COLO829 (cell line): Measurements from ENCODE around the gene NADK2.
A peak's percentile ranks its signal among the peaks of the same experiment; 100 is the strongest.

Experiments
- DNase-seq: peaks from one replicate; pipeline ENCODE4 v3.0.0; 2012; ENCODE audit warnings: low spot score

NADK2 gene

GRCh38 chr5:36162810-36163486 is 78.8 kb downstream of the NADK2 start:
- DNase-seq, result no peak

GRCh38 chr5:36161361-36161760 is 80.4 kb downstream of the NADK2 start:
- no peak for DNase-seq

DNA sequence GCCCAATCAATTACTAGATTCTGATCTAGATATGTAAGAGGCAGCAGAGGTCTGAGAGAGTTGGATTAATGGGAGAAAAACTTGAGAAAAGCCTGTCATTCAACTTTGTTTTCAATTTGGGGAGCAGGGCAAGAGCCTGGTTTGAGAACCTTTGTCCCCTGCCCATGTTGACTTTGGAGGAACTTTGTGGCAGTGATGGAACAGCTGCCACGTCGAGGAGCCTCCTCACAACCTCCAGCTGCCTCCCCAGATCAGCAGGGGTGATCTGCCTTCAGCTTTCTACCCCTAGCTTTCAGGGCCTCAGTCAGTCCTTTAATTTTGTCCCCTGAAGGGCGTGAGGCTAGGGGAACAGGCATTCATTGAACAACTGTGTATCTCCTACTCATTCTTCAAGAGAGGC is 81.1 kb downstream of the NADK2 start:
- DNase-seq, result no peak

DNA sequence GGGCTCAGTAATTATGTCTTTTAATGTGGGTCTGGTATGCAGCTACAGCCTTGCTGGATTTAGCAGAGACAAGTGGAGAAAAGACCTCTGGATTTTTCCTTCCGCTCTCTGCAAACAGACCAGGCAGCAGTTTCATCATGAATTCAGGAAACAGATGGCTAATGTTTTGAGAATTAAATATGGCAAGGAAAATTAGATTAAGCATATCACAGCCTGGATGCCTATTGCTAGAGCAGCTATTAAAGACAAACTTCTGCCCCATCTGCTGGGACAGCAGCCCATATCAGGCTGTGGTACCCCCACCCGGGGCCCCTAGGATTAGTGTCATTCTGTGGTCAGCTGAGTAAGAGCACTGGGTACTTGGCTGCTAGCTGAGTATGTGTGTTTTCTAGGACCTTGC is 83.6 kb downstream of the NADK2 start:
- no peak for DNase-seq

- no peak for DNase-seq
Observed at GRCh38 chr5:36156619-36157018, 85.1 kb downstream of the NADK2 start.

GRCh38 chr5:36156121-36156601 is 85.6 kb downstream of the NADK2 start:
- no peak for DNase-seq

DNA sequence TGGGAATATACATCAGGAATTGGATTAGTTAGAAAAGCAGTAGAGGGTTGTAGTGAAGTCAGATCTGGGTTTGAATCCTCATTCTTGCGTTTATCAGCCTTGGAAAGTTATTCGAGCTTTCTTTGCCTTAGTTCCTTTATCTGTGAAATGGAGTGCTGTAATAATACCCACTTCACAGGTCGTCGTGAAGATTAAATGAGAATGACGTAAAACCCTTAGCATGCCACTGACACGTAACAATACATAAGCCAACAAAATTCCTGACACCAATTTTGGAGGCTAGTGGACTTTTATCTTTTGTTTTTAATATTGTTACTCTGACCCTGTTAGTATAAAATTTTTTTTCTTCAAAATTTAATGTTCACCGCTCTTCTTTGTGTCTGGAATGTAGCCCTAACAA is 86.4 kb downstream of the NADK2 start:
- no peak for DNase-seq

DNA sequence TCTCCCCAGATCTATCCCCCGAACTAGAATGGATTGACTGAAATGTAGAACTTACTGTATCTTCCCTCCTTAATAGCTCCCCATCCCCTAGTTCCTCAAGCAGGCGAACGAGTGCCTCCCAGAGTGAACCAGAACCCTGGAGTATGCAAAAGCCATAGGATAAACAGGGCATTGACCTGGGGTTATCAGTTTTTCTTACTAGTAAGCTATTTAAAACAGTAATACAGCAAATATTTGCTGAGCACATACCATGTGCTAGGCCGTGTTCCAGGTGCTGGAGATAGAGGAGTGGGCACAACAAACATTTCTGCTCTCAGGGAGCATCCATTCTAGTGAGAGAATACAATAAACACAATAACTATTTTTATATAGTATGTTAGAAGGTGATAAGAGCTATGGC is 88.0 kb downstream of the NADK2 start:
- no peak for DNase-seq

DNA sequence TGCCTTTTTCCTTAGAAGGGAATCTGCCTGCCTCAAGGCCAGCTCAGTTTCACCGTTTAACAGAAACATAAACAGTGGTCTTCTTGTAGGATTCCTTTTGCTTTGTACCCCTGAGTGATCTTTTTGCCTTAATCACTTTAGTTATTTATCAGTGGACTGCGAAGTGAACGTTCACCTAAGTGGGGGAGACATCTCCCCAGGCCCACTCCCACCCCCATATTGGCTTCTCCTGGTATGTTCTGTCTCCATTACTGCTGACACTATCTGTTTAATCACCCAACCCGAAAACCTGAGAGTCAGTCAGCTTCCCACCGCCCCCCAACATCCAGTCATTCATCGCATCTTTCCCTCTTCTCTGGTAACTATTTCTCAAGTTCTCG is 88.4 kb downstream of the NADK2 start:
- no peak for DNase-seq

- no peak for DNase-seq
Observed at GRCh38 chr5:36152324-36153297, 89.1 kb downstream of the NADK2 start.

DNA sequence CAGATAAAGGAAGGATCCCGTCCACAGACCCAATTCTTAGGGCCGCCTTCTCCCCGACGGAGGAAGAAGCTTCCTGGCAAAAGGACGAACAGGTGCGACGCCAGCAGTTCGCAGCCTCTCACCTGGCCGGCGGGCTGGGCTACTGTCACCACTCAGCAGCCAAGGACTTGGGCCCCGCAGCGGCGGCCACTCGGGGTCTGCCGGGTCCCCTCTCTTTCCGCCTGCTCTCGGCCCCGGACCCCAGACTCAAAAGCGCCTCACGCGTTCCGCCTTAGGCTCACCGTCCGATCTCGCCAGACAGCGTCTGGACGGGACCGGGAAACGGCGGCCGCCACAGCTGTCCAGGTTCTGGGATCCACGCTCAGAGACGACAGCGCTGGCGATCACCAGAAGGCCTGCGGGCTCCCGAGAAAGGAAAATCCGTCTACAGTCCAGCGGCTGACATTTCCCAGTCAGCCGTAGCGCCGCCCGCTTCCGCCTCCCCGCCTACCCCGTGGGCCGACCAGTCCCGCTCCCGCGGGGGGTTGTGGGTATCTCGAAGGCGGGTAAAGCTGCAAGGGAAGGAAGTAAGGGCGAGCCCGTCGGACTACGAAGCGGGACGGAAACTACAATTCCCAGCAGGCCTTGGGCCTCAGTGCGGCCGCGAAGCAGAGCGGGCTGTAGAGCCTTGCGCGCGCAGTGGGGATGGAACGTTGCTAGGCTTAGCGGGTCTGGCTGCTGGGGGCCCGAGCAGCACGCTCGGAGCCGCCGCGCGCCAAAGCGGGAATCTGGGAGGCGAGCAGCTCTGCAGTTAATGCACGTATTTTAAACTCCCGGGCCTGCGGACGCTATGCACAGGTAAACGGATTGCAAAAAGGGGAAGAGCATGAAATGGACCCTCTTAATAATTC is 90.0 kb downstream of the NADK2 start, which contains the start of the genes LMBRD2 and SKP2:
Gene LMBRD2, minus strand, starts transcription at position 454 of the 890 bp plus-strand sequence. CDS start 8,538 bp downstream, outside the sequence.
Gene SKP2, plus strand, starts transcription at position 678 of the 890 bp plus-strand sequence. Its CDS starts 152 bp downstream, at position 830.
- peak; percentile 86 for DNase-seq

DNA sequence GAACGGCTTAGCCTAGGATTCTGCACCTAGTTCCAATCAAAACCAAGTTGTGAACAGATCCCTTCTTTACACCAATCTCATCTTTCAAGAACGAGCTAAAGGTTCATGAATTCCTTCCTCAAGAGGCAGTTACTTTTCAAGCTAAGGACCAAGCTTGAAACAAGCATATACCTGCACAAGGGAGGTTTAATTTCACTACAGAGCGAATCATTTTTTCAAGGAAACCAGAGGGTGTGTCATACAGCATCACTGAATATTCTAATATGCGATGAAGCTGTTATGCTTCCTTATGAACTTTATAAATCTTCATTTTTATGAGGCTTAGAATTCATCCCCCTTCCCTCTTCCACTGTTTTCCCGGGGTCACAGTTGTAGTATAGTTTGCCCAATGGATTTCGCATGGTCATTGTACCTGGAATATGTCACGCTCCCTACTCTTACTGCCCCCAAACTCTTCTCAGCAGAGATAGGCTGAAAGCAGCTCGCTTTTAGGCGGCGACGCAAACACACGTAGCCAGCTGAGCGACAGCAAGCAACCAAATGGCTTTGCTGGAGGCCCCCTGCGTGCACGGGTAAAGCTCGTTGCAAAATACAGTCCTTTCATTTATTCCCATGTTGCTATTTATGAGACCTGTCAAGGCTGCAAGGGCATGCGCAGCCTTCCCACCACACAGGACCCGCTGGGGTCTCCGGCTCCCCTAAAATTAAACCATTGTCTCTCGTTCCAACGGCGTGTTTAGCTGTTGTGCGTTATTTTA is 90.9 kb downstream of the NADK2 start:
- DNase-seq, result peak; percentile 12

DNA sequence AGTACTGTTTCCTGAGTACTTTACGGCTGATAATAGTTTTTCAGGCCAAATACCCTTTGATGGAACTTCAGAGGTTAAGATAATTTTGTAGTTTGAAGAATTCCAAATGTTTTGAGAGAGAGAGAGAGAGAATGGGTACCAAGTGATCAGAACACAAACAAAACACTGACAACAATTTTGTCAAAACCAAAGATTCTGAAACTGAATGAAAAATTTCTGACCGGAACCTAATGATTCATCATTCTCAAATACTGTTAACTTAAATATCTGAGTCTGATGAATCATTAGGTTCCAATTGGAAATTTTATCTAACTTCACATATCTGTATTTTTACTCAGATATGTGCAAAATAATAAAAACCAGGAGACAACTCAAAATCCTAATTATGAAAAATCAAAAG is 94.0 kb downstream of the NADK2 start:
- DNase-seq, result no peak

DNA sequence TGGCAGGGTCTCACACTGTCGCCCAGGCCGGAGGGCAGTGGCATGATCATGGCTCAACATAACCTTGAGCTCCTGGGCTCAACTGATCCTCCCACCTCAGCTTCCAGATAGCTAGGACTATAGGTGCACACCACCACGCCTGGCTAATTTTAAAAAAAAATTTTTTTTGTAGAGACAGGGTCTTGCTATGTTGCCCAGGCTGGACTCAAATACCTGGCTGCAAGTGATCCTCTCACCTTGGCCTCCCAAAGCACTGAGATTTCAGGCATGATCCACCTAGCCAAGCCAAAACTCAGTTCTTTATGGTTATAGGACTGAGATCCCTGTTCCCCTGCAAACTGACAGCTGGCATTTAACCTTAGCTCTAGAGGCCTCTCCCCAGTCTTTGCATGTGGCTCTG is 95.3 kb downstream of the NADK2 start:
- no peak for DNase-seq

DNA sequence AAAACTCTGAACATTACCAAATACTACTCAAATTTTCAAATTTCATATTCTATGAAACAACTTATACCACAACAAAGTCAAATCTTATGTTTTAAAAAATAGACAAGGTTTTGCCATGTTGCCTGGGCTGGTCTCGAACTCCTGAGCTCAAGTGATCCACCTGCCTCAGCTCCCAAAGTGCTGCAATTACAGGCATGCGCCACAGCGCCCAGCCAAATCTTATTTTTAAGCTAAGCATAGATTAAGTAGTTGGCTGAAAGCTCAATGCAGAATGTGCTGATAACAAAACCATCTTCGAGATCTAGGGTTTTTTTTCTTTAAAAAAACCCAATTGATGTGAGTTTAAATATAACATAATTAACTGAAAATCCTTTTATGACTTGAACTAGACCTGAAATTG is 96.4 kb downstream of the NADK2 start:
- DNase-seq, result no peak
